ENCODE measurements around the gene MLH3. TPM values are rescaled to one million over a fixed set of nuclear protein-coding genes. Genes with fewer than 3 reads are reported as not detected.

Gene MLH3
- total and polyA plus RNA-seq, 10 of the 15 experiments (the other 5 are each of a cell fraction or from before 2014, with no cell fraction given) = 12.6 to 31.2 (median 19.6) TPM

DNA sequence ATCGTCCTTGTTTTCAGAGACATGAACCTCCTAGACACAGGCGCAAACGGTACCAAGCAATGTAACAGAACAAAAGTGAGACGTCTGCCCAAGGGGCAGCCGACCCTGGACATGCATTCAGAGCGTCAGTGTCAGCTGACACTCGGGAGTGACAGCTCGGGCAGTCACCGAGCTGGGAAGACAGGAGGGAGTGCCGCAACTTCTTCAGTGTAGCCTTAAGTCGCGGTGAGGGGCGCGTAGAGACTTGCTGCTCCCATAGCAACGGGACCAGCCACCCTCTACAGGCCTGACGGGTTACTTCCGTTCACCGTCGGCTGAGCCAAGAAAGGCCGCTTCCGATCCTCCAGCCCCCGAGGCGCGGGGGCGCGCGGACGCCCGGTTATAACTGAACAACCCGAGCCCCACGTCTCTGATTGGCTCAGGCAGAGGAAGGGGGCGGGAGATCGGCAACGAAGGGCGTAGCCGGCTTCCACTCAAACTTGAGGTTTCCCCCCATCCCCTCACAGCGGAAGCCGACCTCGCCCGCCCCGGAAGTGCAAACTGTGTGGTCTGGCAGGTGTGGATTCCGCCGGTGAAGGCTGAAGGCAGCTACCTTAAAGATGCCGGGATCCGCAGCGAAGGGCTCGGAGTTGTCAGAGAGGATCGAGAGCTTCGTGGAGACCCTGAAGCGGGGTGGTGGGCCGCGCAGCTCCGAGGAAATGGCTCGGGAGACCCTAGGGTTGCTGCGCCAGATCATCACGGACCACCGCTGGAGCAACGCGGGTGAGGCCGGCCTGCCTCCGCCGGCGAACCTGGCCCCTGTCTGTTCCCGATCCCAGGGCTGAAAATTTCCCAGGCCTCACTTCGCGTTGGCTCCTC is 48.6 kb downstream of the MLH3 start, which contains the start of gene EIF2B2 (continued):
- TF ChIP-seq, protein P1, sequence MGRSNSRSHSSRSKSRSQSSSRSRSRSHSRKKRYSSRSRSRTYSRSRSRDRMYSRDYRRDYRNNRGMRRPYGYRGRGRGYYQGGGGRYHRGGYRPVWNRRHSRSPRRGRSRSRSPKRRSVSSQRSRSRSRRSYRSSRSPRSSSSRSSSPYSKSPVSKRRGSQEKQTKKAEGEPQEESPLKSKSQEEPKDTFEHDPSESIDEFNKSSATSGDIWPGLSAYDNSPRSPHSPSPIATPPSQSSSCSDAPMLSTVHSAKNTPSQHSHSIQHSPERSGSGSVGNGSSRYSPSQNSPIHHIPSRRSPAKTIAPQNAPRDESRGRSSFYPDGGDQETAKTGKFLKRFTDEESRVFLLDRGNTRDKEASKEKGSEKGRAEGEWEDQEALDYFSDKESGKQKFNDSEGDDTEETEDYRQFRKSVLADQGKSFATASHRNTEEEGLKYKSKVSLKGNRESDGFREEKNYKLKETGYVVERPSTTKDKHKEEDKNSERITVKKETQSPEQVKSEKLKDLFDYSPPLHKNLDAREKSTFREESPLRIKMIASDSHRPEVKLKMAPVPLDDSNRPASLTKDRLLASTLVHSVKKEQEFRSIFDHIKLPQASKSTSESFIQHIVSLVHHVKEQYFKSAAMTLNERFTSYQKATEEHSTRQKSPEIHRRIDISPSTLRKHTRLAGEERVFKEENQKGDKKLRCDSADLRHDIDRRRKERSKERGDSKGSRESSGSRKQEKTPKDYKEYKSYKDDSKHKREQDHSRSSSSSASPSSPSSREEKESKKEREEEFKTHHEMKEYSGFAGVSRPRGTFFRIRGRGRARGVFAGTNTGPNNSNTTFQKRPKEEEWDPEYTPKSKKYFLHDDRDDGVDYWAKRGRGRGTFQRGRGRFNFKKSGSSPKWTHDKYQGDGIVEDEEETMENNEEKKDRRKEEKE (IDR thresholded peaks at IDR 0.05) = no peak
- TF ChIP-seq MYC (IDR thresholded peaks at IDR 0.05; ENCODE audit: insufficient read depth, insufficient read length, insufficient replicate concordance, low read length, severe bottlenecking) = no peak
- TF ChIP-seq, protein P2, sequence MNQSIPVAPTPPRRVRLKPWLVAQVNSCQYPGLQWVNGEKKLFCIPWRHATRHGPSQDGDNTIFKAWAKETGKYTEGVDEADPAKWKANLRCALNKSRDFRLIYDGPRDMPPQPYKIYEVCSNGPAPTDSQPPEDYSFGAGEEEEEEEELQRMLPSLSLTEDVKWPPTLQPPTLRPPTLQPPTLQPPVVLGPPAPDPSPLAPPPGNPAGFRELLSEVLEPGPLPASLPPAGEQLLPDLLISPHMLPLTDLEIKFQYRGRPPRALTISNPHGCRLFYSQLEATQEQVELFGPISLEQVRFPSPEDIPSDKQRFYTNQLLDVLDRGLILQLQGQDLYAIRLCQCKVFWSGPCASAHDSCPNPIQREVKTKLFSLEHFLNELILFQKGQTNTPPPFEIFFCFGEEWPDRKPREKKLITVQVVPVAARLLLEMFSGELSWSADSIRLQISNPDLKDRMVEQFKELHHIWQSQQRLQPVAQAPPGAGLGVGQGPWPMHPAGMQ (IDR thresholded peaks at IDR 0.05; ENCODE audit: borderline replicate concordance) = no peak
- TF ChIP-seq FOS (IDR thresholded peaks at IDR 0.05; ENCODE audit: borderline replicate concordance, extremely low read depth, insufficient read length) = peak; percentile 61
- TF ChIP-seq IRF3 (IDR thresholded peaks at IDR 0.05) = peak; percentile 82
- TF ChIP-seq ESRRA (IDR thresholded peaks at IDR 0.05; ENCODE audit: low read length) = no peak
- no peak for TF ChIP-seq RCOR1 (conservative IDR thresholded peaks at IDR 0.05; ENCODE audit: low read depth, low read length)
- TF ChIP-seq RFX5 (IDR thresholded peaks at IDR 0.05; ENCODE audit: low read depth, low read length) = peak; percentile 85
- TF ChIP-seq NFYA (IDR thresholded peaks at IDR 0.05; ENCODE audit: borderline replicate concordance, low read depth, low read length) = peak; percentile 23; the same call in 1 of the 2 replicates
- TF ChIP-seq, protein P3, sequence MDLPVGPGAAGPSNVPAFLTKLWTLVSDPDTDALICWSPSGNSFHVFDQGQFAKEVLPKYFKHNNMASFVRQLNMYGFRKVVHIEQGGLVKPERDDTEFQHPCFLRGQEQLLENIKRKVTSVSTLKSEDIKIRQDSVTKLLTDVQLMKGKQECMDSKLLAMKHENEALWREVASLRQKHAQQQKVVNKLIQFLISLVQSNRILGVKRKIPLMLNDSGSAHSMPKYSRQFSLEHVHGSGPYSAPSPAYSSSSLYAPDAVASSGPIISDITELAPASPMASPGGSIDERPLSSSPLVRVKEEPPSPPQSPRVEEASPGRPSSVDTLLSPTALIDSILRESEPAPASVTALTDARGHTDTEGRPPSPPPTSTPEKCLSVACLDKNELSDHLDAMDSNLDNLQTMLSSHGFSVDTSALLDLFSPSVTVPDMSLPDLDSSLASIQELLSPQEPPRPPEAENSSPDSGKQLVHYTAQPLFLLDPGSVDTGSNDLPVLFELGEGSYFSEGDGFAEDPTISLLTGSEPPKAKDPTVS (IDR thresholded peaks at IDR 0.05; ENCODE audit: low read depth, low read length) = no peak
- no peak for TF ChIP-seq KLF5 (IDR thresholded peaks at IDR 0.05; ENCODE audit: partially characterized antibody)
- TF ChIP-seq, protein P4, sequence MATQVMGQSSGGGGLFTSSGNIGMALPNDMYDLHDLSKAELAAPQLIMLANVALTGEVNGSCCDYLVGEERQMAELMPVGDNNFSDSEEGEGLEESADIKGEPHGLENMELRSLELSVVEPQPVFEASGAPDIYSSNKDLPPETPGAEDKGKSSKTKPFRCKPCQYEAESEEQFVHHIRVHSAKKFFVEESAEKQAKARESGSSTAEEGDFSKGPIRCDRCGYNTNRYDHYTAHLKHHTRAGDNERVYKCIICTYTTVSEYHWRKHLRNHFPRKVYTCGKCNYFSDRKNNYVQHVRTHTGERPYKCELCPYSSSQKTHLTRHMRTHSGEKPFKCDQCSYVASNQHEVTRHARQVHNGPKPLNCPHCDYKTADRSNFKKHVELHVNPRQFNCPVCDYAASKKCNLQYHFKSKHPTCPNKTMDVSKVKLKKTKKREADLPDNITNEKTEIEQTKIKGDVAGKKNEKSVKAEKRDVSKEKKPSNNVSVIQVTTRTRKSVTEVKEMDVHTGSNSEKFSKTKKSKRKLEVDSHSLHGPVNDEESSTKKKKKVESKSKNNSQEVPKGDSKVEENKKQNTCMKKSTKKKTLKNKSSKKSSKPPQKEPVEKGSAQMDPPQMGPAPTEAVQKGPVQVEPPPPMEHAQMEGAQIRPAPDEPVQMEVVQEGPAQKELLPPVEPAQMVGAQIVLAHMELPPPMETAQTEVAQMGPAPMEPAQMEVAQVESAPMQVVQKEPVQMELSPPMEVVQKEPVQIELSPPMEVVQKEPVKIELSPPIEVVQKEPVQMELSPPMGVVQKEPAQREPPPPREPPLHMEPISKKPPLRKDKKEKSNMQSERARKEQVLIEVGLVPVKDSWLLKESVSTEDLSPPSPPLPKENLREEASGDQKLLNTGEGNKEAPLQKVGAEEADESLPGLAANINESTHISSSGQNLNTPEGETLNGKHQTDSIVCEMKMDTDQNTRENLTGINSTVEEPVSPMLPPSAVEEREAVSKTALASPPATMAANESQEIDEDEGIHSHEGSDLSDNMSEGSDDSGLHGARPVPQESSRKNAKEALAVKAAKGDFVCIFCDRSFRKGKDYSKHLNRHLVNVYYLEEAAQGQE (IDR thresholded peaks at IDR 0.05; ENCODE audit: low read depth, low read length) = no peak
- peak; percentile 58 for TF ChIP-seq SKIL (IDR thresholded peaks at IDR 0.05; ENCODE audit: low read depth, poor library complexity, severe bottlenecking)
- TF ChIP-seq SP1 (IDR thresholded peaks at IDR 0.05; ENCODE audit: low read depth, low read length) = peak; percentile 93
- peak; percentile 37; the same call in 1 of the 2 replicates for TF ChIP-seq SREBF2 (IDR thresholded peaks at IDR 0.05; ENCODE audit: low read length)
